GM21619 (cell line): ENCODE data around the gene CDK8.
"Not testable (repeated sequence)": the region's sequence is repeated elsewhere in the genome, so short reads cannot be mapped to it uniquely, and the experiment has no call there.

Experiments
- ATAC-seq: cut with Tn5 transposase; IDR thresholded peaks from one replicate; pipeline ENCODE4 v1.9.1; 2021; ENCODE audit not compliant: unreplicated experiment

Gene CDK8

GRCh38 chr13:26310470-26310869 is 56.5 kb downstream of the CDK8 start:
- ATAC-seq = no peak

GRCh38 chr13:26312019-26312418 is 58.1 kb downstream of the CDK8 start:
- ATAC-seq = not testable (repeated sequence)

- not testable (repeated sequence) for ATAC-seq
Observed at GRCh38 chr13:26316095-26316494, 62.2 kb downstream of the CDK8 start.

GRCh38 chr13:26320766-26321165 is 66.8 kb downstream of the CDK8 start:
- no peak for ATAC-seq

GRCh38 chr13:26323127-26323526 is 69.2 kb downstream of the CDK8 start:
- no peak for ATAC-seq

GRCh38 chr13:26323764-26324163 is 69.8 kb downstream of the CDK8 start:
- no peak for ATAC-seq

GRCh38 chr13:26324294-26324693 is 70.4 kb downstream of the CDK8 start:
- no peak for ATAC-seq

GRCh38 chr13:26324867-26325266 is 70.9 kb downstream of the CDK8 start:
- no peak for ATAC-seq

- ATAC-seq = peak; percentile 87
Observed at GRCh38 chr13:26325876-26326275, 71.9 kb downstream of the CDK8 start.

GRCh38 chr13:26326562-26326961 is 72.6 kb downstream of the CDK8 start:
- ATAC-seq = no peak

- ATAC-seq = no peak
Observed at GRCh38 chr13:26327940-26328725, 74.2 kb downstream of the CDK8 start.

- no peak for ATAC-seq
Observed at GRCh38 chr13:26335158-26335557, 81.2 kb downstream of the CDK8 start.

- ATAC-seq = no peak
Observed at GRCh38 chr13:26340807-26341206, 86.9 kb downstream of the CDK8 start.

GRCh38 chr13:26342898-26343297 is 89.0 kb downstream of the CDK8 start:
- no peak for ATAC-seq

GRCh38 chr13:26343816-26344215 is 89.9 kb downstream of the CDK8 start:
- ATAC-seq = no peak

- no peak for ATAC-seq
Observed at GRCh38 chr13:26344980-26345379, 91.1 kb downstream of the CDK8 start.

GRCh38 chr13:26348966-26349365 is 95.0 kb downstream of the CDK8 start:
- no peak for ATAC-seq

- ATAC-seq = no peak
Observed at GRCh38 chr13:26362261-26362660, 108.3 kb downstream of the CDK8 start.

GRCh38 chr13:26370553-26370952 is 116.6 kb downstream of the CDK8 start:
- ATAC-seq = no peak

GRCh38 chr13:26372747-26373146 is 118.8 kb downstream of the CDK8 start:
- no peak for ATAC-seq

GRCh38 chr13:26376430-26376829 is 122.5 kb downstream of the CDK8 start:
- no peak for ATAC-seq

- ATAC-seq = no peak
Observed at GRCh38 chr13:26377038-26377437, 123.1 kb downstream of the CDK8 start.

- no peak for ATAC-seq
Observed at GRCh38 chr13:26378116-26378515, 124.2 kb downstream of the CDK8 start.
